Measurements from ENCODE around the gene FHL2. TPM values are rescaled to one million over a fixed set of nuclear protein-coding genes. Genes with fewer than 3 reads are reported as not detected.

FHL2 gene
- total and polyA plus RNA-seq, 9 of the 15 experiments (the other 6 are each of a cell fraction or from before 2014, with no cell fraction given) = 7.5 to 33.1 (median 23.9) TPM

GRCh38 chr2:105329561-105330495 lies 69.0 kb downstream of the FHL2 start, which contains the start of gene TGFBRAP1 (continued):
- TF ChIP-seq ZBTB2 (IDR thresholded peaks at IDR 0.05) = no peak
- TF ChIP-seq POLR2AphosphoS5 (IDR thresholded peaks at IDR 0.05; ENCODE audit: control insufficient read depth, insufficient read depth, low read depth, low read length) = peak; percentile 23; the same call in 1 of the 2 replicates

- Histone ChIP-seq H3K9me3 (replicated peaks; ENCODE audit: control insufficient read depth, insufficient read depth, low read depth, low read length) (no peaks in the 10 kb centered on the region), H2AFZ (ENCODE audit: low read depth, low read length) (peak overlapping the region; percentile 89), H3K79me2 (ENCODE audit: control insufficient read depth, insufficient read depth, low read length) (peaks cover 60% of the 10 kb centered on the region), H4K20me1 (replicated peaks; ENCODE audit: control insufficient read depth, insufficient read depth, low read length) (no peaks in the 10 kb centered on the region), H3K4me2 (ENCODE audit: insufficient read depth, low read length) (peak overlapping the region; percentile 100), H3K27ac (ENCODE audit: extremely low read depth, low read depth, low read length) (peak overlapping the region; percentile 72), H3K36me3 (ENCODE audit: control insufficient read depth, insufficient read depth, low read length) (peaks cover 18% of the 10 kb centered on the region; the same call in 2 of the 3 replicates), H3K27me3 (ENCODE audit: control insufficient read depth in 2 of 2, insufficient read depth in 2 of 2, low read length in 2 of 2) (no peaks in the 10 kb centered on the region), H3K4me3 (peak overlapping the region; percentile 59), H3K9ac (ENCODE audit: insufficient read depth in 1 of 2, low read depth in 2 of 2, low read length in 2 of 2) (peak overlapping the region; percentile 79 to 87), H3K9me1 (ENCODE audit: control insufficient read depth, insufficient read depth, low read length) (peaks cover 3% of the 10 kb centered on the region), H3K4me1 (replicated peaks in 1 of 2; ENCODE audit: control insufficient read depth in 2 of 2, insufficient read depth in 2 of 2, low read length in 2 of 2) (peaks cover 17 to 33% of the 10 kb centered on the region in 2 experiments)
- ATAC-seq (peak; percentile 17), DNase-seq (ENCODE audit: extremely low read depth in 1 of 4, low spot score in 3 of 4) (peak in 1 of 4 experiments; percentile 41), FAIRE-seq (no peak)
- WGBS (ENCODE audit: insufficient coverage, low coverage, missing lambda C conversion rate) = 0% methylated on average over 6 of the region's 17 CpGs
- no TSS peak for BruUV-seq (replicated peaks)
- in situ Hi-C loops (cut with MboI) = no loop called here
- CTCF ChIA-PET (ENCODE audit: low intra/inter-chr PET ratio) = no interaction called here
- POLR2A ChIA-PET = interaction anchor here (0.8 to 3.5 kb wide), 5 partner anchors 9 to 853 kb away, joined by 3 to 20 read pairs (median 6); partner anchors contain the start of gene C2orf49
- intact Hi-C loops (cut with micrococcal nuclease) = no loop called here
- TF ChIP-seq ZNF79 (CRISPR knock-in tag; IDR thresholded peaks at IDR 0.05; ENCODE audit: low read depth) (no peak), DPF2 (IDR thresholded peaks at IDR 0.05) (0 out of 2 replicates have a peak, but pooled peaks have one; percentile 17), ZNF740 (CRISPR knock-in tag; IDR thresholded peaks at IDR 0.05) (peak; percentile 58; the same call in 1 of the 2 replicates), ZNF740 (tag; IDR thresholded peaks at IDR 0.05) (no peak), FOSL1 (tag; conservative IDR thresholded peaks at IDR 0.05) (no peak), MLLT1 (IDR thresholded peaks at IDR 0.05) (0 out of 4 replicates have a peak, but pooled peaks of 1 of the 2 experiments have one; percentile 54), POLR3A (IDR thresholded peaks at IDR 0.05; ENCODE audit: borderline replicate concordance, extremely low read depth, insufficient read depth, insufficient read length) (no peak), HOMEZ (CRISPR knock-in tag; IDR thresholded peaks at IDR 0.05) (no peak), ARID2 (IDR thresholded peaks at IDR 0.05) (no peak), DMBX1 (CRISPR knock-in tag; IDR thresholded peaks at IDR 0.05; ENCODE audit: borderline replicate concordance) (no peak), TFAM (CRISPR knock-in tag; conservative IDR thresholded peaks at IDR 0.05) (no peak), ZNF586 (CRISPR knock-in tag; conservative IDR thresholded peaks at IDR 0.05) (no peak)
Observed at GRCh38 chr2:105329197-105329554, 69.7 kb downstream of the FHL2 start.
